HCT116 (cell line): ENCODE results near the gene TAF1B. TPM values are rescaled to one million over a fixed set of nuclear protein-coding genes. Genes with fewer than 3 reads are reported as not detected.

Source experiments
- ATAC-seq: fragments of 200-7000 bp; cut with Tn5 transposase; 2 replicates; pipeline ENCODE4 v1.9.1; 2020; ENCODE audit warnings: mild to moderate bottlenecking, moderate library complexity
- BruUV-seq: library from RNA; stranded (reverse); fragments of 400-500 nt; replicated peaks from 2 replicates; lab custom pipeline; 2021; lab: Mats Ljungman, UMichigan
- CTCF ChIA-PET: fragments of 300-600 bp; sonication (Branson Sonifier 250); formaldehyde crosslinking; loops from one replicate; lab custom pipeline; 2021; ENCODE audit warnings: antibody characterized with exemption; lab: Charles Lee
- POLR2A ChIA-PET: fragments of 300-600, 350-600 bp; sonication (Branson Sonifier 250); formaldehyde crosslinking; loops from one replicate; lab custom pipeline; 2021; ENCODE audit warnings: antibody characterized with exemption; lab: Charles Lee
- RAD21 ChIA-PET, 2 experiments: fragments of 300-600 bp; sonication (Branson Sonifier 250); formaldehyde crosslinking; loops; one replicate each; lab custom pipeline; 2023; ENCODE audit warnings: low total read pairs in 2 of 2; ENCODE audit not compliant: uncharacterized antibody in 2 of 2, unreplicated experiment in 2 of 2, low non-redundant PET in 1 of 2; lab: Charles Lee
- DNase-seq: peaks from one replicate; pipeline ENCODE4 v3.0.0-alpha.2; 2010; ENCODE audit warnings: low read depth, low spot score
- H2AFZ ChIP-seq: fragments of 200-600 bp; shearing (Covaris generic), sonication (generic); 2 replicates; pipeline ENCODE4 v1.6.1; 2017; ENCODE audit warnings: low read depth, mixed run types, mixed read lengths, antibody characterized with exemption, low read length; ENCODE audit not compliant: poor library complexity, severe bottlenecking
- H3K27ac ChIP-seq: 2 replicates; pipeline ENCODE4 v1.5.1; 2012; ENCODE audit warnings: low read depth, low read length
- H3K27me3 ChIP-seq: fragments of 200-600 bp; sonication (generic); 2 replicates; pipeline ENCODE4 v1.6.1; 2016; ENCODE audit warnings: mixed run types, low read length, mixed read lengths; ENCODE audit not compliant: insufficient read depth
- H3K36me3 ChIP-seq, 2 experiments: fragments of 200-500 bp in 1 of 2; fragments of 200-600 bp in 1 of 2; sonication (Bioruptor generic) in 1 of 2; sonication (generic) in 1 of 2; 2 replicates each; pipeline versions ENCODE4 v1.5.1 to v1.6.1; 2014 to 2016; ENCODE audit warnings: low read length in 2 of 2, inconsistent platforms in 1 of 2, mixed read lengths in 1 of 2, mixed run types in 1 of 2; ENCODE audit not compliant: insufficient read depth in 2 of 2, control insufficient read depth in 1 of 2
- H3K4me1 ChIP-seq, 2 experiments: fragments of 200-600 bp in 1 of 2; sonication (generic) in 1 of 2; 2 replicates each; pipeline versions ENCODE4 v1.5.1 to v1.6.1; 2012 to 2017; ENCODE audit warnings: low read length in 2 of 2, inconsistent platforms in 1 of 2, mild to moderate bottlenecking in 1 of 2, mixed read lengths in 1 of 2, mixed run types in 1 of 2, moderate library complexity in 1 of 2; ENCODE audit not compliant: insufficient read depth in 2 of 2, control insufficient read depth in 1 of 2
- H3K4me2 ChIP-seq: fragments of 200-600 bp; sonication (generic); 2 replicates; pipeline ENCODE4 v1.6.1; 2017; ENCODE audit warnings: mixed run types, low read length, mixed read lengths
- H3K4me3 ChIP-seq, 2 experiments: fragments of 200-600 bp in 1 of 2; sonication (generic) in 1 of 2; replicated peaks in 1 of 2; 2 replicates each; pipeline ENCODE4 v1.5.1; 2011 to 2016; ENCODE audit warnings: low read length in 2 of 2, control low read depth in 1 of 2, low read depth in 1 of 2, mild to moderate bottlenecking in 1 of 2, mixed read lengths in 1 of 2, mixed run types in 1 of 2
- H3K79me2 ChIP-seq: fragments of 200-600 bp; sonication (generic); 2 replicates; pipeline ENCODE4 v1.6.1; 2017; ENCODE audit warnings: mild to moderate bottlenecking, mixed run types, low read length, moderate library complexity, mixed read lengths; ENCODE audit not compliant: insufficient read depth
- H3K9ac ChIP-seq: fragments of 200-600 bp; sonication (generic); 2 replicates; pipeline ENCODE4 v1.6.1; 2016; ENCODE audit warnings: low read length, mixed read lengths
- H3K9me2 ChIP-seq: fragments of 200-600 bp; sonication (generic), shearing (Covaris generic); 2 replicates; pipeline ENCODE4 v1.6.1; 2017; ENCODE audit warnings: mixed run types, mild to moderate bottlenecking, moderate library complexity; ENCODE audit not compliant: insufficient read depth
- H3K9me3 ChIP-seq, 2 experiments: fragments of 200-500 bp in 1 of 2; fragments of 200-600 bp in 1 of 2; sonication (Bioruptor generic) in 1 of 2; sonication (generic) in 1 of 2; 2 replicates each; pipeline ENCODE4 v1.6.1; 2014 to 2017; ENCODE audit warnings: low read length in 2 of 2, mixed read lengths in 2 of 2, inconsistent platforms in 1 of 2, low read depth in 1 of 2, mild to moderate bottlenecking in 1 of 2, mixed run types in 1 of 2, moderate library complexity in 1 of 2; ENCODE audit not compliant: control insufficient read depth in 1 of 2, insufficient read depth in 1 of 2
- H4K20me1 ChIP-seq: fragments of 200-600 bp; sonication (generic), shearing (Covaris generic); 2 replicates; pipeline ENCODE4 v1.6.1; 2017; ENCODE audit warnings: mixed run types, mild to moderate bottlenecking, moderate library complexity; ENCODE audit not compliant: insufficient read depth
- CTCF ChIP-seq, 3 experiments: fragments of 200-600 bp in 1 of 3; sonication (generic) in 1 of 3; IDR thresholded peaks in 2 of 3; conservative IDR thresholded peaks in 1 of 3; 2 replicates each; pipeline ENCODE4 v1.5.1; 2012 to 2017; ENCODE audit warnings: low read depth in 2 of 3, low read length in 2 of 3, antibody characterized with exemption in 1 of 3, borderline replicate concordance in 1 of 3, control low read depth in 1 of 3, mild to moderate bottlenecking in 1 of 3, mixed read lengths in 1 of 3, mixed run types in 1 of 3, moderate library complexity in 1 of 3; ENCODE audit not compliant: insufficient read depth in 1 of 3
- ELF1 ChIP-seq: IDR thresholded peaks from 2 replicates; pipeline ENCODE4 v1.6.1; 2012; ENCODE audit warnings: low read depth, borderline replicate concordance
- POLR2AphosphoS5 ChIP-seq: IDR thresholded peaks from 2 replicates; pipeline ENCODE4 v1.6.1; 2011; ENCODE audit warnings: mild to moderate bottlenecking, low read depth, low read length, moderate library complexity
- REST ChIP-seq: IDR thresholded peaks from 2 replicates; pipeline ENCODE4 v1.6.1; 2012; ENCODE audit warnings: low read depth
- SIN3A ChIP-seq: IDR thresholded peaks from 2 replicates; pipeline ENCODE4 v1.6.1; 2012; ENCODE audit warnings: low read depth
- TCF7L2 ChIP-seq: IDR thresholded peaks from 2 replicates; pipeline ENCODE4 v1.7.0; 2011; ENCODE audit warnings: borderline replicate concordance, inconsistent platforms; ENCODE audit not compliant: insufficient read depth, insufficient read length; ENCODE audit errors: extremely low read depth
- YY1 ChIP-seq: IDR thresholded peaks from 2 replicates; pipeline ENCODE4 v1.6.1; 2011; ENCODE audit warnings: low read length, low read depth, moderate library complexity, mild to moderate bottlenecking; ENCODE audit not compliant: insufficient replicate concordance; ENCODE audit errors: extremely low read depth
- ZFX ChIP-seq: fragments of 450-650 bp; IDR thresholded peaks from 2 replicates; pipeline ENCODE4 v1.6.1; 2017
- intact Hi-C: fragments of 100-400 bp; cut with micrococcal nuclease; formaldehyde crosslinking; loops from 2 replicates; pipeline ENCODE4 v1.10.0; 2022
- total RNA-seq: library from RNA; stranded (reverse); gene quantifications from one replicate; pipeline ENCODE4 v1.2.1, GENCODE V29; 2021; ENCODE audit not compliant: unreplicated experiment

TAF1B gene
- total RNA-seq, 1 experiment from 2014 or later = 27.9 TPM

- Histone ChIP-seq H3K79me2 (no peaks in the 10 kb centered on the region), H3K9ac (no peak overlapping the region), H3K9me2 (no peaks in the 10 kb centered on the region), H3K4me1 (peaks cover 20 to 30% of the 10 kb centered on the region in 2 experiments), H4K20me1 (no peaks in the 10 kb centered on the region), H3K27ac (no peak overlapping the region), H3K36me3 (no peaks in the 10 kb centered on the region), H3K27me3 (no peaks in the 10 kb centered on the region), H2AFZ (no peak overlapping the region), H3K4me3 (no peak overlapping the region), H3K9me3 (no peaks in the 10 kb centered on the region), H3K4me2 (no peak overlapping the region)
- intact Hi-C loops = no loop called here
- TF ChIP-seq ELF1 (no peak), TCF7L2 (no peak), SIN3A (no peak), REST (no peak)
- ChIA-PET CTCF (no interaction called here), POLR2A (no interaction called here), RAD21 (no interaction called here)
- no TSS peak for BruUV-seq
- ATAC-seq (no peak), DNase-seq (no peak)
Measured at GRCh38 chr2:9806656-9807055, 36.6 kb upstream of the TAF1B start.

GRCh38 chr2:9807056-9807455 is 36.2 kb upstream of the TAF1B start:
- DNase-seq (no peak), ATAC-seq (no peak)
- H2AFZ ChIP-seq = no peak overlapping the region
- H3K9ac ChIP-seq = no peak overlapping the region
- CTCF ChIA-PET = no interaction called here
- no peak overlapping the region for H3K4me3 ChIP-seq
- H4K20me1 ChIP-seq = no peaks in the 10 kb centered on the region
- POLR2A ChIA-PET = no interaction called here
- no peaks in the 10 kb centered on the region for H3K9me2 ChIP-seq
- peaks cover 16 to 26% of the 10 kb centered on the region in 2 experiments for H3K4me1 ChIP-seq
- H3K27ac ChIP-seq = no peak overlapping the region
- H3K36me3 ChIP-seq = no peaks in the 10 kb centered on the region
- H3K9me3 ChIP-seq = no peaks in the 10 kb centered on the region
- H3K4me2 ChIP-seq = no peak overlapping the region
- no TSS peak for BruUV-seq
- TF ChIP-seq CTCF (IDR thresholded peaks at IDR 0.05 in 2 of 3, conservative IDR thresholded peaks at IDR 0.05 in 1 of 3; ENCODE audit: borderline replicate concordance in 1 of 3, insufficient read depth in 1 of 3, low read depth in 2 of 3, low read length in 2 of 3) (no peak), TCF7L2 (no peak), ZFX (no peak), YY1 (no peak), POLR2AphosphoS5 (no peak)
- no peaks in the 10 kb centered on the region for H3K27me3 ChIP-seq
- intact Hi-C loops = no loop called here
- RAD21 ChIA-PET = no interaction called here
- no peaks in the 10 kb centered on the region for H3K79me2 ChIP-seq
